Stimulated activated CD8-positive, alpha-beta memory T cell treated with anti-CD3 and anti-CD28 coated beads, Interleukin-4, amount 100 ng/mL, for 24 hours (primary cell): Measurements from ENCODE around the gene BAD.
"Not testable (repeated sequence)": the region's sequence is repeated elsewhere in the genome, so short reads cannot be mapped to it uniquely, and the experiment has no call there.

Experiments used
- DNase-seq: peaks from one replicate; pipeline ENCODE4 v3.0.0-alpha.2; 2020; ENCODE audit warnings: low read depth

The BAD gene

DNA sequence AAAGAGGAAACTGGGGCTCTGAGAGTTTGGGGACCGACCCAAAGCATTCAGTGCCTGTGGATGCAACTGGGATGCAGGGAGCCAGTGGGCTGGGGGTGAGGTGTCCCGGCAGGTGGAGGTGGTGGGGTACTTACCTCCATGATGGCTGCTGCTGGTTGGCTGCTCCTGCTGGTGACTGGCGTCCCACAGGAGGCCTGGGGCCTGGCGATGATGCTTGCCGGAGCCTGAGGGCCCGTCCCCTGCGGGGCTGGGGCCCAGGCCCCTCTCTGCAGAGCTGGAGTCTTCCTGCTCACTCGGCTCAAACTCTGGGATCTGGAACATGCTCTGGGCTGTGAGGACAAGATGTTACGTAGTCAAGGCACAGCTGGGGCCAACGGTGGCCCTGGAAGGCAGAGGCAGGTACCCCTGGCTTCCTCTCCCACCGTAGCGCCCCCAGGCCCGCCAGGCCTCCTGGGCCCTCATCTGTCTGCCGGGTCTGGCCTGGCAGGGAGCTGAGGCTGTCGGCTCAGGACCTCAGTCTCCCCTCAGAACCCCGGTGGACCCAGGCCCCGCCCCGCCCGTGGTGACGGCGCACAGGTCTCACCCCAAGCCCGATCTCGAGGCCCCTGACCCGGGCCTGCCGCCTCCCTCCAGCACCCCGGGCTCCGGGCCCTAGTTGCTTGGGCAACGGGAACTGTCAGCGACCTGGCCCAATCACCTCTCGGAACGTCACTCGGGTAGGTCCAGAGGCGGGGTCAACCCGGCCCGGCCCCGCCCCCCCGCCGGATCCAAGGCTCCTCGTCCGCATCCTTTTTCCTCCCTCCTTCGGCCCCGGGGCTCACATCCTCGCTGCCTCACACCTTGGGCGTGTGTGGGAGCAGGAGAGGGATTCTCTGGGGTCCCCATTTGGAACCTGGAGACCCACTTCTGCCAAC, at the start of gene BAD:
Gene BAD, minus strand, starts transcription at position 618 of the 914 bp plus-strand sequence. Its CDS starts 297 bp downstream, at position 321.
- DNase-seq: peak; percentile 89

GRCh38 chr11:64333556-64333955, 49.1 kb upstream of the BAD start:
- DNase-seq: no peak

DNA sequence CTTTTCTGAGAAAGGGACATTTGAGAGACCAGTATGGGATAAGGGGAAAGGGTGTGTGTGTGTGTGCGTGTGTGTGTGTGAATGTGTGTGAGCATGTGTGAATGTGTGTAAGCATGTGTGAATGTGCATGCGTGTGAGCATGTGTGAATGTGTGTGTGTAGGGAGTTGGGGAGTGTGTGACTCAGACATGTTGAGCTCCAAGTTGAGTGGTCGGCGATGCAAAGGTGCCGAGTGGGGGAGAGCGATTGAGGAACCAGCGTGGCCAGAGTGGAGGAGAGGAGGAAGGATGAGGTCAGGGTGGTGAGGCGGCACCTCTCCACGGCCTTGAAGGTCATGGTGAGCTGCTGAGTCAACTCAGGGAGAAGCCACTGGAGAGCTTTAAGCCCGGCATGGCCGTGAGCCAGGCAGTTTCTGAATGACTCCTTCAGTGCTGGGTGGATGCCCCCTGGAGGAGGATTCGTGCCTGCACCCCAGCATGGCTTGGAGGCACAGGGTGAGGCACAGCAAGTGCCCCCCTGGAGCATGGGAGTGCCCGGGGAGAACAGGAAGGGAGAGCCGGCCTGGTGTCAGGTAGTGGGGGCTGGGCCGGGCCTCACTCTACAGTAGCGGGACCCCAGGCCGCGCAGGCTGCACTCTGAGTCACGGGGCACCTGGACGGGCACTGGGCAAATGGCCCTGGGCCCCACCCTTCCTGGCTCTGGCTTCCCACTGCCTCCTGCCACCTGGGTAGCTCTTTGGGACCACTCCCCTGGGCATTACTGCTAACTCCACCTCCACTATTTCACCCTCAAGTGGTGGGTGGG, 47.3 kb upstream of the BAD start:
- DNase-seq: peak; percentile 71

DNA sequence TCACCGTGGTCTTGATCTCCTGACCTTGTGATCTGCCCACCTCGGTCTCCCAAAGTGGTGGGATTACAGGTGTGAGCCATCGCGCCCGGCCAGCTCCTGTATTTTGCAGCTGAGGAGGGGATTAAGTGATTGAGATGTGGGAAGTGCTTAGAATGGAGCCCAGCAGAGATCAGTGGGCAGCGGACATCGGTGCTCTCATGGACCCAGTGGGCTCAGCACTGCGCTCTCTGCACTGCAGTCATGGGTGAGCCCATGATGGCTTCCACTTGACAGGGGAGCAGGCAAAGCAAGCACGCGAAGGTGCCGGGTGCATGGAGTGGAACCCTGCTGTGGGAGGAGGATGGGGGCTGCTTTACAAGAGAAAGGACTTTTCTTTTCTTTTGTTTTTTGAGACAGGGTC, 46.4 kb upstream of the BAD start:
- no peak for DNase-seq

DNA sequence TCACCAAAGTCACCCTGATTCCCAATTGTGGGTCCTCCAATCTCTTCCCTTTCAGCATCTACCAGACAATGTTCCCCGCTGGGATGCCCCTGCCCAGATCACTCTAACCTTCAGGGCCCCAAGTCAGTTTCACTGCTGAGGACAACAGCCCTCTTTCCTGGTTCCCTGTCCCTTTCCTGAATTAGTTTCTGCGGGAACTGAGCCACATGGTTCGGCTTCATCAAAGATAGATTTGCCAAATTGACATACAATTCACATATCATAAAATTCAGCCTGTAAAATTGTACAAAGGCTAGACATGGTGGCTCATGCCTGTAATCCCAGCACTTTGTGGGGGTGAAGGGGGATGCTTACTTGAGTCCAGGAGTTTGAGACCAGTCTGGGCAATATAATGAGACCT, 43.5 kb upstream of the BAD start:
- DNase-seq: no peak

GRCh38 chr11:64327375-64327774, 42.9 kb upstream of the BAD start:
- no peak for DNase-seq

DNA sequence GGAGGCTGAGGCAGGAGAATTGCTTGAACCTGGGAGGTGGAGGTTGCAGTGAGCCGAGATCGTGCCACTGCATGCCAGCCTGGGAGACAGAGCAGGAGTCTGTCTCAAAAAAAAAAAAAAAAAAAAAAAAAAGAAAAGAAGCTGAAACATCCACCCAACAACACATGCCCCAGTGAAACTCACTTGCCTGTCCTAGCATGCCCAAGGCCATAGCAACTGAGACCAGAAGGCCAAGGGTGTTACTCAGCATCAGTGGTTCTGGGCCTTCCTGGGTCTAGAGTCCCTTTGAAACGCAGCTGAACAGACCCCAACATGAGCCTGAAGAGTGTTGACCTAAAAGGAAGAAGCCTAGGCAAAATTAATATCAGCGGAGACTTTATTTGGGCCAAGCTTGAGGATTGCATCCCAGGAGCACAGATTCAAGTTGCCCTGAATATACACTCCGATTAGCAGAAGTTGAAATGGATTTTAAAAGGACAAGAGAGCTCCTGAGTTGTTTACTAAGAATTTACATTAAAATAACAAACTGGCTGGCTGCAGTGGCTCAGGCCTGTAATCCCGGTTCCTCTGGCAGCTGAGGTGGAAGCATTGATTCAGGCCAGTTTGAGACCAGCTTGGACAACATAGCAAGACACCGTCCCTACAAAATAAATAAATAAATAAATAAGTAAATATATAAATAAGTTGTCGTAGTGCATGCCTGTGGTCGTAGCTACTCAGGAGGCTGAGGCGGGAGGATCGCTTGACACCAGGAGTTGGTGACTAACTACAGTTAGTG, 40.4 kb upstream of the BAD start:
- DNase-seq: no peak

- DNase-seq: not testable (repeated sequence)
Measured at GRCh38 chr11:64323984-64324383, 39.5 kb upstream of the BAD start.

DNA sequence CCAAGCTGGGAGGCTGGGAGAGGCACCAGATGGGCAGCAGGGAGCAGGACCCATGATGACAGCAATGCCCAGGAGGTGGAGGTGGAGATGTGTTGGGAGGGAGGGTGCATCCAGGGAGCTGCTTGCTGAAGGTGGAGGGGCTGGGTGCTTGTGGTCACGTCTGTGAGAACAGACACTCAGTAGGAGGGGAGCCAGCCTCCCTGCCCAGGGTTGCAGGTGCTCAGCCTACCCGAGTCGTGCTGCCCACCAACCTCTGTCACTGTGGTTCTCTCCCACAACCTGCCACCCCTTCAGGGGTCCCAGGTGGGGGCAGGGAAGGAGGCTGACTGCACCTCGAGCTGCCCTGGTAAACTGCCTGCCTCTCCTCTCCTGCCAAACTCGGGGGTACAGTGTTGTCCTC, 38.9 kb upstream of the BAD start:
- DNase-seq: no peak

DNA sequence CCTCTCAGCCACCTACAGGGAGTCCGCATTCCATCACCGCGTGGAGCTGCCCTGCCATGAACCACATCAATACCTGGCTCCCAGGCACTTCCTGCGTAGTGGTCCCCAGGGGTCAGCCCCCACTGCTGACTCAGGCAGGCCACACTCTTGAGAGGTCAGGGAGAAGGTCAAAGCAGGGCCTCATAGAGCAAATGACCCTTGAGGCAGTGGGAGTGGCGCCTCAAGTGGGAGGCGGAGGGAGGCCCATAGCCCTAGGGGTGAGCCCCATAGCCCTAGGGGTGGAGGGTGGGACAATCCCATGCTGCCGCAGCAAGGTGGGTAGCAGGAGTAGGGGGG, 38.4 kb upstream of the BAD start:
- no peak for DNase-seq

- DNase-seq: no peak
Measured at GRCh38 chr11:64321533-64321932, 37.1 kb upstream of the BAD start.

- DNase-seq: no peak
Measured at GRCh38 chr11:64321026-64321425, 36.6 kb upstream of the BAD start.

DNA sequence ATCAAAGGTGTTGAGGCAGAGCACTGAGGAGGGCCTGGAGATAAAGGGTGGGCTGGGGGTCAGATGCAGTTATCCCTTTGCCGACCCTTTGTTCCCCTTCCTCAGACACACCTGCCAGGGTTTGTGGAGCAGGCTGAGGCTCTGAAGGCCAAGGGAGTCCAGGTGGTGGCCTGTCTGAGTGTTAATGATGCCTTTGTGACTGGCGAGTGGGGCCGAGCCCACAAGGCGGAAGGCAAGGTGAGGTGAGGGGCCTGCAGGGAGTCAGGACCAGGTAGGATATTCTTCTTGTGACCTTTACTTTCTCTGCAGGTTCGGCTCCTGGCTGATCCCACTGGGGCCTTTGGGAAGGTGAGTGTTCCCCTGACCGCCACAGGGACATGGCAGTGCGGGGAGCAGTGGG, 36.1 kb upstream of the BAD start:
- DNase-seq: no peak

- no peak for DNase-seq
Measured at GRCh38 chr11:64318766-64319761, 34.6 kb upstream of the BAD start.

DNA sequence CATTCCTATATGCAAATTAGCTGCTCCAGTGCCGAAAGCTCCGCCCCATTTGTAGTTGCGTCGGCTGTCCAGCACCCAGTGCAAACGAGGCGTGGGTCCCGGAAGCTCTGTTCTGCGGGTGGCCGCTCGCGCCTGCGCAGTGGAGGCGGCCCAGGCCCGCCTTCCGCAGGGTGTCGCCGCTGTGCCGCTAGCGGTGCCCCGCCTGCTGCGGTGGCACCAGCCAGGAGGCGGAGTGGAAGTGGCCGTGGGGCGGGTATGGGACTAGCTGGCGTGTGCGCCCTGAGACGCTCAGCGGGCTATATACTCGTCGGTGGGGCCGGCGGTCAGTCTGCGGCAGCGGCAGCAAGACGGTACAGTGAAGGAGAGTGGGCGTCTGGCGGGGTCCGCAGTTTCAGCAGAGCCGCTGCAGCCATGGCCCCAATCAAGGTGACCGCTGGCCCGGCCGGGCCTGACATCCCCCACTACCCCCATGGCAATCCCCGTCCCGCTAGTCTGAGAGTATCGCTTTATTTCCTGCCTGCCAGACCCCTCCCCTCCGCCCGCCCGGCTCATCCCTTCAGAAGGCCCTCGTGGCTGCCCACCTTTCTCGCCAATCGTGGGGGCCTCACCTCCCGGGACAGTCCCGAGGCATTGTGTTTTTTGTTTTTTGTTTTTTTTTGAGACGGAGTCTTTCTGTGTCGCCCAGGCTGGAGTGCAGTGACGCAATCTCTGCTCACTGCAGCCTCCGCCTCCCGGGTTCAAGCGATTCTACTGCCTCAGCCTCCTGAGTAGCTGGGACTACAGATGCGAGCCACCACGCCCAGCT, 33.7 kb upstream of the BAD start, which contains the start of gene PRDX5:
Gene PRDX5, plus strand, starts transcription at position 161 of the 805 bp plus-strand sequence. Its CDS starts 95 bp downstream, at position 256.
- DNase-seq: peak; percentile 90

- peak; percentile 91 for DNase-seq
Measured at GRCh38 chr11:64317325-64317960, 33.0 kb upstream of the BAD start, which contains the start of gene TRMT112. Gene TRMT112 (minus strand): TSS chr11:64317559. CDS start chr11:64317526, 33 bp downstream.

GRCh38 chr11:64316672-64317324, 32.3 kb upstream of the BAD start:
- no peak for DNase-seq

DNA sequence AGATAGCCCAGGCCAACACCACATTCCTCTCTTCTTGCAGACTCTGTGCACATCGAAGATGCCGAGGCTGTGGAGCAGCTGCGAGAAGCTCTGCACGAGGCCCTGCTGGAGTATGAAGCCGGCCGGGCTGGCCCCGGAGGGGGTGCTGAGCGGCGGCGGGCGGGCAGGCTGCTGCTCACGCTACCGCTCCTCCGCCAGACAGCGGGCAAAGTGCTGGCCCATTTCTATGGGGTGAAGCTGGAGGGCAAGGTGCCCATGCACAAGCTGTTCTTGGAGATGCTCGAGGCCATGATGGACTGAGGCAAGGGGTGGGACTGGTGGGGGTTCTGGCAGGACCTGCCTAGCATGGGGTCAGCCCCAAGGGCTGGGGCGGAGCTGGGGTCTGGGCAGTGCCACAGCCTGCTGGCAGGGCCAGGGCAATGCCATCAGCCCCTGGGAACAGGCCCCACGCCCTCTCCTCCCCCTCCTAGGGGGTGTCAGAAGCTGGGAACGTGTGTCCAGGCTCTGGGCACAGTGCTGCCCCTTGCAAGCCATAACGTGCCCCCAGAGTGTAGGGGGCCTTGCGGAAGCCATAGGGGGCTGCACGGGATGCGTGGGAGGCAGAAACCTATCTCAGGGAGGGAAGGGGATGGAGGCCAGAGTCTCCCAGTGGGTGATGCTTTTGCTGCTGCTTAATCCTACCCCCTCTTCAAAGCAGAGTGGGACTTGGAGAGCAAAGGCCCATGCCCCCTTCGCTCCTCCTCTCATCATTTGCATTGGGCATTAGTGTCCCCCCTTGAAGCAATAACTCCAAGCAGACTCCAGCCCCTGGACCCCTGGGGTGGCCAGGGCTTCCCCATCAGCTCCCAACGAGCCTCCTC, 31.4 kb upstream of the BAD start:
- not testable (repeated sequence) for DNase-seq
